HT1080 (cell line): ENCODE results near the gene RERE. TPM values are rescaled to one million over a fixed set of nuclear protein-coding genes. Genes with fewer than 3 reads are reported as not detected.
"Not testable (repeated sequence)": the region's sequence is repeated elsewhere in the genome, so short reads cannot be mapped to it uniquely, and the experiment has no call there.

ENCODE experiments used
- DNase-seq: peaks from one replicate; pipeline ENCODE4 v3.0.0-alpha.2; 2015; ENCODE audit warnings: low read depth
- total RNA-seq: library from RNA; depleted of rRNA; stranded (reverse); fragments of >200 nt; shearing (Covaris generic); gene quantifications from 2 replicates; pipeline ENCODE4 v1.2.3, GENCODE V29; 2014

RERE gene
- total RNA-seq, 1 experiment from 2014 or later: 12.4 TPM

GRCh38 chr1:8721679-8722324 lies 95.6 kb downstream of the RERE start:
- no peak for DNase-seq

DNA sequence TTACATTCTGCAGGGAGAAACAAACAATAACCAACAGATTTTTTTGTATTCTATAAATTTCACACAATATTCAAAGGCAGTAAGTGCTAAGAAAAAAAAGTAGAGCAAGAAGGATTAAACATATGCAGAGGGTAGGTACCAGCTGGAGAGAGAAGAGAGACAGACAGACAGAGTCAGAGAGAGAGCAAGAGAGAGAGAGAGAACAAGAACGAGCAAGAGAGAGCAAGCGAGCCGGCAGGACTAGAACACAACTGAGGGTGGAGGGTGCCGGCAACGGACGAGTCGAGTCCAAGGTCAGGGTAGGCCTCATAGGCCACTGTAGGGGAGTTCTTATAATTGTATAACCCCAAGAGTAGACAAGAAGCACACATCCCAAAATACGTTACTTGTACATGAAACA lies 97.1 kb downstream of the RERE start:
- DNase-seq: no peak

GRCh38 chr1:8718850-8719361 lies 98.5 kb downstream of the RERE start:
- no peak for DNase-seq

DNA sequence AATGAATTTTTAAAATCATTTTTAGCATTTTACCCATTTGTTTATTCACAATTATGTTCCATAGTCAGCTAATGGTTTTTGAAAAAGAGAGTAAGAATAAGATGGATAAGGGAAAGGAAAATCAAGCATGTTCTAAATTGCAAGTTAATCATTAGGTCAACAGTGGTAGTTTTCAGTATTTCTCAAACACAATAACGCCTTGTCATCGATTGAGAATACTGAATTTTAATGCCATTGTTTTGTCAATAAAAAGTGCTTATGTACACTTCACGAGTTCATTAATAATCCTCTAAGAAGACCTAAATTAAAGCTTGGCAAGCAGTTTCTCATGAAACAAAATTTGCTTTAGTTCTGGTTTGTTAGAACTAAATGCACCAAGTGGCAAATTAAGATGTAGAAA lies 100.3 kb downstream of the RERE start:
- no peak for DNase-seq

GRCh38 chr1:8716238-8716637 lies 101.2 kb downstream of the RERE start:
- no peak for DNase-seq

DNA sequence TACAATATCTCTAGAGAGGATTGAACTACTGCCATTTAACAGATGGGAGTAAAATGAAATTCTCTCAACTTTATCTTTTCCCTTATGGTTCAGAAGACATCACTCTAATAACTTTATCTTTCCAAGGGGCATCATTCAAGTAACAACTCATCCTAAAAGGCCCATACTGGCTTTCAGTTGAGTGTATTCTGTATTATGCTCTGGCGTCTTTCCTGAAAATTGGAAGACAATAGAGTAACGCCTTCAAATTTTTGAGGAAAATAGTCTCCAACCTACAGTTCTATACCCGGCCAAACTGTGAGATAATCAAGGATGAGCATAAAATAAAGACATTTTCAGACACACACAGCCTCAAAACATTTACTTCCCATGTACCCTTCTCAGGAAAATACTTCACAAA lies 103.3 kb downstream of the RERE start:
- no peak for DNase-seq

GRCh38 chr1:8712413-8713231 lies 104.8 kb downstream of the RERE start:
- DNase-seq: peak; percentile 84

- no peak for DNase-seq
Measured at GRCh38 chr1:8711873-8712412, 105.5 kb downstream of the RERE start.

- DNase-seq: no peak
Measured at GRCh38 chr1:8711151-8711550, 106.3 kb downstream of the RERE start.

DNA sequence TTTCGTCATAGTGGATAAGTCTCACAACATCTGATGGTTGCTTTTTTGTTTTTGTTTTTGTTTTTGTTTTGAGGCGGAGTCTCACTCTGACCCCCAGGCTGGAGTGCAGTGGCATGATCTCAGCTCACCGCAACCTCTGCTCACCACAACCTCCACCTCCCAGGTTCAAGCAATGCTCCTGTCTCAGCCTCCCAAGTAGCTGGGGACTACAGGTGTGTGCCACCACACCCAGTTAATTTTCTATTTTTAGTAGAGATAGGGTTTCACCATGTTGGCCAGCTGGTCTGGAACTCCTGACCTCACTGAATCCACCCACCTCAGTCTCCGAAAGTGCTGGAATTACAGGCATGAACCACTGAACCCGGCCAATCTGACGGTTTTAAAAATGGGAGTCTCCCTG lies 109.2 kb downstream of the RERE start:
- no peak for DNase-seq

GRCh38 chr1:8706995-8707396 lies 110.4 kb downstream of the RERE start:
- no peak for DNase-seq

DNA sequence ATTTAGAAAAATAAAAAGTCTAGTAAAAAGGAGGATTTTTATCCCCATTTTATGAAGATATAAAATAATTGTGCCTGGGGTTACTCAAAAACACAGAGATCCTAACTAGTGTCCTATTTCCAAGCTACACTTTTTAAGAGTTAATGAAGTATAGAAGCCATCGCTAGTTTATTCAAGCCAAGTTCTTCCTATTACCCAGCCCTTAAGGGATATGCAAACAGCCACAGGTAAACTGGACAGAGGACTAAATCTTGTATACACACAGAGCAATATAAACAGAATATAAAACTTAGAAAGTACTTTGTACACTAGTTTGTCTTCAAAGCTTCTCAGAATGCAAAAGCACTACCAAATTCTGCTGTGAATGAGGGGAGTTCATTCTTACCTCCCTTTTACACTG lies 111.1 kb downstream of the RERE start:
- DNase-seq: no peak

DNA sequence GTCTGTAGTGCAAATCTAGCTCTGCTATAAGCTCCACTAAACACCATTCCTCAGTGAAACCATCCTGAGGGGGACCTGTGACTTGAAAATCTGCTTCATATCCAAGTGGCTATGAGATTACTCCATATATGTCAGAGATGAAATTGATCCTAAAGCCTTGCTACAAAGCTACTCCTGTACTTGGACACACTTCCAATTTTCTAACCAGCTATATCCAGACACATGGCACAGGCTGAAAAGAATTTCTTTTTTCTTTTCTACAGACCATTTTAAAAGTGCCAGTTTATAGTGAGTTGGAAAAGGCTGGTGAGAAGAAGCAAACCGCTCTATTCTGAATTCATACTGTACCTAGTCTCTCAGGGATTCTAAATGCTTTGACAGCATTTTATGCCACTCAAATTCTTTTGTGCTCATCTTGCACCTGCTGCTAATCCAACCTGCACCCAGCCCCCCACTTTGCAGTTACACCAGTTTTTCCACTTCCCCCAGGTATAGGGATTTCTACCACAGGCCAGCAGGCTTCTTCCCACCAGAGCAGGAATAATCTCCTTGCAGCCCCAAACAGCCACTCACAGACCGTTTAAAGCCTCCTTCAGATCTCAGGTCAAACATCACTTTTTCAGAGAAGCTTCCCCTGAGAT lies 112.5 kb downstream of the RERE start:
- DNase-seq: no peak

DNA sequence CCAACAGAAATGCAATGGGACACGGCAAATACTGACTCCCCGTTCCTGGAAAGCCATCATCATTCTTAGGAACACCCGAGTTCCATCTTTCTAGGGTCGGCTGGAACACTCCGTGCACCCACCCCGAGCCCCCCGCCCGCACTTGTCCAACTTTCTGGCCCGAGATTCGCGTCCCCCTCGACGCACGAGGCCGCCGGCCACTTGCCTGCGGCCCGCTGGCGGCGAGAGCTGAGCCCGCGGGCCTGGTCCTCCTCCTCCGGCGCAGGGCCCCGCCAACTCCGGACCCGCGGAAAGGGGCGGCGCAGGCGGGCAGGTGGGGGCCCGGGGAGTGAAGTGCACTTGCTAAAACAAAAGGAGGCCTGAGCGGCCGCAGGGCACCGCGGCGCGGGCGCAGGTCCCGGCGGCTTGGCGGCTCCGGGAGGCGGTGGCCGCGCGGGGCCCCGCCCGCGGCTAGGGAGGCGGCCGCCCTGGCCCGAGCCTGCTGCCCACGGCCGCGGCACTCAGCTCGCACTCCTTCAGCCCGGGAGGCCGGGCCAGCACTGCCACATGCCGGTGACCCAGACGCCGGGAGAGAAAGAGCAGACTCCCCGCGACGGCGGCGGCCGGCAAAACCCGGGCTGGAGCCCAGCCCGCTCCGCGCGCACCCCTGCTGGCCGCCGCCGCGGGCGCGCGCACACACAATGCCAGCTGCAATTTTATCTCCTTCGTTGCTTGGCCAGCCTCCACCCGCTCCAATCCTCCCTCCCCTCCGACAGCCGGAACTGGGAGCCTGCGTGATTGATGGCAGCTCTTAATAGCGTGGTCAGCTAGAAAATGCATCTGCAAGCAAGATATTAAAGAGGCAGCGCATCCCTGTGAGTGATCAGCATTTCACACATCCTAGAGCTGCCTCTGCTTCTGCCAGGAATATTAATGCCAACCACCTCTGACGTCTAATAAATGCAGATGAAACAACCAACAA lies 114.3 kb downstream of the RERE start:
- peak; percentile 93 for DNase-seq

DNA sequence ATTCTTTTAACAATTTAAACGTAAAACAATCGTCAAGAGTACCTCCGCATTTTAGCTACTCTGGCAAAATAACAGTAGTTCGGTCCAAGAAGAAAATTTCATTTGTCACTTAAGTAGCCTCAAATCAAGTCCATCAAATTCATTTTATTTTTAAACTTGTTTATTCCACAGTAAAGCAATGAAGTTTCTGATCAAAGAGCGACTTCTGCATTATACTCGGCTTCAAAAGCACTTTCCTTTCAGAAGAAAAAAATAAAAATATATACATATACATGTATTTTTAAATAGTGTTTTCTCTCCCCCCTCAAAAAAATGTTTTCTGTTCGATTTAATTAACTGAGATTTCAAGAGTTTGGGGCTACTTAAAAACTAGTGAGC lies 115.0 kb downstream of the RERE start:
- no peak for DNase-seq

- DNase-seq: peak; percentile 31
Measured at GRCh38 chr1:8701794-8702471, 115.5 kb downstream of the RERE start.

GRCh38 chr1:8699679-8700078 lies 117.8 kb downstream of the RERE start:
- DNase-seq: no peak

DNA sequence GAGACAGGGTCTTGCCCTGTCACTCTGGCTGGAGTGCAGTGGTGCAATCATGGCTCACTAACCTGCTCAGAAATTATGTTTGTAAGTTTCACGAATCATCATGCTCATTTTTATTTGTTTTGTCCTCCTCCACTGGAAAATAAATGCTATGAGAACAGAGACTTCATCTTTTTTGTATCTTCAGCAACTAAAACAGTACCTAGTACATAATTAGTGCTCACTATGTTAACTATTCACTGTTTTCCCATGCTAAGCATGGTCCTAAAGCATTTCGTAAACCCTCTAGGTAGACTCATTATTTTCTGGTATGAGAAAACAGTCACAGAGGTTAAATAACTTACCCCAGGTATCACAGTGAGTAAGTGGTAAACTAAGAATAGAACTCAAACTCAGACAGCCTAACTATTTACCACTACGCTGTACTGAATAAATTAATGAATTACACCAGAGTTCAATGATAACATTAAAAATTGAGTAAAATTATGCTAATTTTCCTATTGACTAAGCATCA lies 118.4 kb downstream of the RERE start:
- no peak for DNase-seq

DNA sequence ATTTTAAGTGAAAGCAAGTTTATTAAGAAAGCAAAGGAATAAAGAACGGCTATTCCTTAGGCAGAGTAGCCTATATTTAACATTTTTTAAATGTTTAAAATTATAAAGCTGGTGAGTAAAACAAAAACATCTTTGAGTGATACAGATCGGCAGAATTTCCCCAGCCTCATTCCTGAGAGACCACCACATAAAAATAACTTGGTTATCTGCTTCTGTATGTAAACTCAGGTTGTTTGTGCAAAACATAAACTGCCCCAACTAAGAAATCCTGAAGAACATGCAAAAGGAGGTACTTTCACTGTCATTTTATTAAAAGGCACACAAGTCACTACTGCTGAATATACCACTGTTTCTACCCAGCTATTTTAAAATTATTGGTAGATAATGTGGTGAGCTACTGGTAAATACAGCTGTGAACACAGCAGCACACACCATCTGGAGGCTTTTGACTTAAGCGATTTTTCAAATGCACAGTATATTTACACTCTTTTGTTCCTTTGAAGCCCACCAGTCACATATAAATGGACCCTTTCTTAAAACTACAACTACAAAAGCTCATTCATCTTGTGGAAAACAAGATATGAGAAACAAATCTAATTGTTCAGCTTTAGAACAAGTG lies 119.3 kb downstream of the RERE start:
- DNase-seq: no peak

- not testable (repeated sequence) for DNase-seq
Measured at GRCh38 chr1:8695442-8695841, 122.0 kb downstream of the RERE start.
